ENCODE measurements around the gene YPEL1.

Gene YPEL1

DNA sequence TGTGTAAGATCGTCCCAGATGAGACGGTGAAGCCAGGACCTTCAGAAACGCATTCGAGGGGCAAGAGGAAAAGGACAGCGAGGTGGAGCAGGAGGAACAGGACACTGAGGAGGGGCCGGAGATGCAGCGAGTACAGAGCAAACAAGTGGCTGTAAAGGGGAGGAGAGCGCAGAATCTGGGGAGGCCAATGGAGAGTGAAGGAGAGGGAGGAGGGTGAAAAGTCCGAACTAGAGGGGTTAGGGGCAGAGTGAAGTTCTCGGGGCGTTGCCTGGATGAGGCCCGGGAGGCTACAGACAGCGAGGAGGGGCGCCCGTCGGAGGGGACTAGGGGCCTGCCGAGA, 78.6 kb downstream of the YPEL1 start:
- Histone ChIP-seq H3K9ac (no peak overlapping the region), H3K4me1 (ENCODE audit: low read depth, poor library complexity, severe bottlenecking) (peaks cover 17% of the 10 kb centered on the region), H4K20me1 (ENCODE audit: insufficient read depth) (no peaks in the 10 kb centered on the region), H3K27ac (no peak overlapping the region), H3K79me2 (ENCODE audit: insufficient read depth, low read depth) (peaks cover 13% of the 10 kb centered on the region; the same call in 1 of the 2 replicates), H3K36me3 (ENCODE audit: insufficient read depth) (no peaks in the 10 kb centered on the region; the same call in 1 of the 2 replicates), H3K4me3 (IDR thresholded peaks at IDR 0.05; ENCODE audit: insufficient read depth, low read depth, low read length) (no peak overlapping the region), H3K27me3 (ENCODE audit: insufficient read depth, low read depth) (no peaks in the 10 kb centered on the region), H3K4me2 (peak overlapping the region; percentile 29; the same call in 1 of the 2 replicates), H2AFZ (ENCODE audit: low read depth) (peak overlapping the region; percentile 78)
- TF ChIP-seq, protein P1, sequence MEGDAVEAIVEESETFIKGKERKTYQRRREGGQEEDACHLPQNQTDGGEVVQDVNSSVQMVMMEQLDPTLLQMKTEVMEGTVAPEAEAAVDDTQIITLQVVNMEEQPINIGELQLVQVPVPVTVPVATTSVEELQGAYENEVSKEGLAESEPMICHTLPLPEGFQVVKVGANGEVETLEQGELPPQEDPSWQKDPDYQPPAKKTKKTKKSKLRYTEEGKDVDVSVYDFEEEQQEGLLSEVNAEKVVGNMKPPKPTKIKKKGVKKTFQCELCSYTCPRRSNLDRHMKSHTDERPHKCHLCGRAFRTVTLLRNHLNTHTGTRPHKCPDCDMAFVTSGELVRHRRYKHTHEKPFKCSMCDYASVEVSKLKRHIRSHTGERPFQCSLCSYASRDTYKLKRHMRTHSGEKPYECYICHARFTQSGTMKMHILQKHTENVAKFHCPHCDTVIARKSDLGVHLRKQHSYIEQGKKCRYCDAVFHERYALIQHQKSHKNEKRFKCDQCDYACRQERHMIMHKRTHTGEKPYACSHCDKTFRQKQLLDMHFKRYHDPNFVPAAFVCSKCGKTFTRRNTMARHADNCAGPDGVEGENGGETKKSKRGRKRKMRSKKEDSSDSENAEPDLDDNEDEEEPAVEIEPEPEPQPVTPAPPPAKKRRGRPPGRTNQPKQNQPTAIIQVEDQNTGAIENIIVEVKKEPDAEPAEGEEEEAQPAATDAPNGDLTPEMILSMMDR (conservative IDR thresholded peaks at IDR 0.05; ENCODE audit: low read depth, low read length) = no peak

DNA sequence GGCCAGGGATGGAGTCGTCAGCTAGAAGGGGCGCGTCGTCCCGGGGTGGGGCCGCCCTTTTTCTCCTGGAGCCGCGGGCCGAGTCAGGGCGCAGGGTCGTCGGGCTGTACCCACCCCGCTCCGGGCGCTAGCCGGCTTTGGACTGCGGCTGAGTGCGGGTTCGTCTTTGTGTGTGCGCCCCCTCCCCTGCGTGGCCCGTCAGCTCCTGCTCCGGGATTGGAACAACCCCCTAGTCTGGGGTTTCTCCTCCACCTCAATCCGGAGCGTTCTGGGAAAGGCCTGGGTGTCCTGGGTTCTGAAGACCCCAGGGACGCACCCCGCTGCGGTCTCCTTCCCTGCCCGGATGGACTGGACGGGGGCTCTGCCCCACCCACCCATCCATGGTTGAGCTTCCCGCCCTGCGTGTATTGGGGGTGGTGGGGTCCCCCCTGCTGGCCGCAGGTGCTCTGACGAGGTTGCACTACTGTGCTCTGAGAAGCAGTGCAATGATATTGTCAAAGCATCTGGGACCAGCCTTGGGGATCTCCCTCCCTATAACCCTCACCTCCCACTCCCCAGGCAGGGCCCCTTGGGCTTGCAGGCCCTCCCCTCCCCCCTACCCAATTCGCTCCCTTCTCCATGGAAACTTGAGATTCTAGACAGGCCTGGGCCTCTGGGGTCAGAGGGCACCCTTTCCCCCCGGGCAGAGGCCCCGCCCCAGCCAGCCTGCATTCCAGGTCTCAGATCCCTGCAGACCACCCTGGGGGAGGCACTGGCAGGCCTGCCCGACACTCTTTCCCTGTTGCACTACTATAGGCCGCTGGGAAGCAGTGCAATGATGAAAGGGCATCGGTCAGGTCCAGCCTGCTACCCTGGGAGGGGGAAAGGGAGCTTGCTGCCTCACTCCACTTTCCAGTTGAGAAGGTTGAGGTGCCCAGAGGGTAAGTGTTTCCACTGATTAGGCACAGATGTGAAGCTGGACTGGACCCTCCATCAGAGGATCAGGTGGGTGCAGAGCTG, 82.7 kb downstream of the YPEL1 start:
- Histone ChIP-seq H3K36me3 (ENCODE audit: insufficient read depth) (no peaks in the 10 kb centered on the region; the same call in 1 of the 2 replicates), H3K27me3 (ENCODE audit: insufficient read depth, low read depth) (no peaks in the 10 kb centered on the region), H3K9ac (peak overlapping the region; percentile 69), H3K4me3 (IDR thresholded peaks at IDR 0.05; ENCODE audit: insufficient read depth, low read depth, low read length) (no peak overlapping the region), H3K27ac (peak overlapping the region; percentile 75), H4K20me1 (ENCODE audit: insufficient read depth) (no peaks in the 10 kb centered on the region), H3K4me1 (ENCODE audit: low read depth, poor library complexity, severe bottlenecking) (peaks cover 38% of the 10 kb centered on the region), H2AFZ (ENCODE audit: low read depth) (peak overlapping the region; percentile 43), H3K4me2 (peak overlapping the region; percentile 60), H3K79me2 (ENCODE audit: insufficient read depth, low read depth) (peaks cover 13% of the 10 kb centered on the region; the same call in 1 of the 2 replicates)
- TF ChIP-seq, protein P1 (conservative IDR thresholded peaks at IDR 0.05; ENCODE audit: low read depth, low read length) = no peak

DNA sequence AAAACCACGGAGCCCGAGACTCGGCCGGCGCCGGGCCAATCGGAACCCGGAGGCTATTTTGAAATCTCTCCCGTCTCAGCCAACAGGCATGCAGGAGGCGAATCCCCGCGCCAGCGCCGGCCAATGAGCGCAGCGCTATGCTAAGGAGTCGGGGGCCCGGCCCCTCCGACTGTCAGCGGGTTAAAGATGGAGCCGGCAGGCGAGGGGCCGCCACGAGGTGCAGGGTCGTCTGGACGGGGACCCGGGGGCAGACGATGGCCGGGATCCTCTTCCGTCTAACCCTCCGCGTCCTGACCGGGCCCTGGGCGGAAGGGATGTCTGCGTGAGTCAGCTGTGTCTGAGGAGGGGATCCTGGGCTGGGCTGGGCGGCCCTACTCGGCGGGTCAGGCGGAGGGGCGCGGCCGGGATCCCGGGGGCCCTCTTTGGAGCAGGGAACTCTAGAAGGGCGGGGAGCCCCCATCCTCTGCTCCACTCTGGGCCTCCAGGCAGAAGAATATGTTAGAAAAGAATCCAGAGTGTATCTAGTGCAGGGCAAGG, 83.5 kb downstream of the YPEL1 start:
- Histone ChIP-seq H4K20me1 (ENCODE audit: insufficient read depth) (no peaks in the 10 kb centered on the region), H3K79me2 (ENCODE audit: insufficient read depth, low read depth) (peaks cover 16% of the 10 kb centered on the region; the same call in 1 of the 2 replicates), H3K27ac (peak overlapping the region; percentile 75), H3K4me3 (IDR thresholded peaks at IDR 0.05; ENCODE audit: insufficient read depth, low read depth, low read length) (no peak overlapping the region), H3K27me3 (ENCODE audit: insufficient read depth, low read depth) (no peaks in the 10 kb centered on the region), H3K4me1 (ENCODE audit: low read depth, poor library complexity, severe bottlenecking) (peaks cover 40% of the 10 kb centered on the region), H3K36me3 (ENCODE audit: insufficient read depth) (no peaks in the 10 kb centered on the region; the same call in 1 of the 2 replicates), H2AFZ (ENCODE audit: low read depth) (peak overlapping the region; percentile 43), H3K4me2 (peak overlapping the region; percentile 80), H3K9ac (peak overlapping the region; percentile 69)
- TF ChIP-seq, protein P1 (conservative IDR thresholded peaks at IDR 0.05; ENCODE audit: low read depth, low read length) = no peak

DNA sequence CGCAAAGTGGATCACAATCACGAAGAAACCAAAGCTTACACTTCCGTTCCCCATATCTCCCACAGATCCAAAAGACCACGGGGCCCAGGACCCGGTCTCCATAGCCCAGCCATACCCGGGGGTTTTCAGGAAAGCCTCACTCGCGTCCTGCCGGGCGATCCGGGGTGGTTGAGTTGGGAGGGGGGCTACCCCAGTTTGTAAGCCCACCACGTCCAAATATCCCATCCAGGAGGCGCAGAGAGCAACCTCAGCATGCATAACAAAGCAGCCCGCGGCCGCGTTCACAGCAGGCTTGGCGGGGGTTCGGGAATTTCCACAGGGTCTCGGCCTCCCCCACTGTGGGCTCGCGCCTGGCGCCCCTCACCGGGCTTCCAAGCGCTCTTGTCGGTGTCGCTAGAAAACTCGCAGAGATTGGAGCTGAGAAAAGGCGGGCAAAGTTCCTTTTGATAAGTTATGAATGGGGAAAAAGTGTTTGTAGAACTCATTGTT, 84.0 kb downstream of the YPEL1 start:
- peak overlapping the region; percentile 75 for H3K27ac ChIP-seq
- H3K4me1 ChIP-seq (ENCODE audit: low read depth, poor library complexity, severe bottlenecking) = peaks cover 41% of the 10 kb centered on the region
- H3K27me3 ChIP-seq (ENCODE audit: insufficient read depth, low read depth) = no peaks in the 10 kb centered on the region
- no peaks in the 10 kb centered on the region for H4K20me1 ChIP-seq (ENCODE audit: insufficient read depth)
- H3K36me3 ChIP-seq (ENCODE audit: insufficient read depth) = no peaks in the 10 kb centered on the region; the same call in 1 of the 2 replicates
- TF ChIP-seq, protein P1 (conservative IDR thresholded peaks at IDR 0.05; ENCODE audit: low read depth, low read length) = no peak
- H3K4me2 ChIP-seq = peak overlapping the region; percentile 80
- H3K79me2 ChIP-seq (ENCODE audit: insufficient read depth, low read depth) = peaks cover 19% of the 10 kb centered on the region; the same call in 1 of the 2 replicates
- H3K4me3 ChIP-seq (IDR thresholded peaks at IDR 0.05; ENCODE audit: insufficient read depth, low read depth, low read length) = no peak overlapping the region
- H2AFZ ChIP-seq (ENCODE audit: low read depth) = peak overlapping the region; percentile 43
- peak overlapping the region; percentile 69 for H3K9ac ChIP-seq

All from KMS-11 (cell line).